ENCODE data around the gene GFPT2.

The GFPT2 gene

GRCh38 chr5:180346358-180346757 lies 6.8 kb downstream of the GFPT2 start:
- DNase-seq (ENCODE audit: low spot score): no peak
- Histone ChIP-seq H3K4me3 (no peak overlapping the region), H3K27ac (no peak overlapping the region)
- no peak for TF ChIP-seq CTCF (IDR thresholded peaks at IDR 0.05)

- TF ChIP-seq CTCF (IDR thresholded peaks at IDR 0.05): no peak
- DNase-seq (ENCODE audit: low spot score): no peak
- H3K4me3 ChIP-seq: no peak overlapping the region
- no peak overlapping the region for H3K27ac ChIP-seq
Observed at GRCh38 chr5:180345781-180346180, 7.4 kb downstream of the GFPT2 start.

- Histone ChIP-seq H3K4me3 (no peak overlapping the region), H3K27ac (no peak overlapping the region)
- TF ChIP-seq CTCF (IDR thresholded peaks at IDR 0.05): no peak
- no peak for DNase-seq (ENCODE audit: low spot score)
Observed at GRCh38 chr5:180345186-180345585, 8.0 kb downstream of the GFPT2 start.

- no peak for DNase-seq (ENCODE audit: low spot score)
- no peak for TF ChIP-seq CTCF (IDR thresholded peaks at IDR 0.05)
- Histone ChIP-seq H3K27ac (no peak overlapping the region), H3K4me3 (no peak overlapping the region)
Observed at GRCh38 chr5:180344696-180344999, 8.5 kb downstream of the GFPT2 start.

GRCh38 chr5:180343831-180344695 lies 9.1 kb downstream of the GFPT2 start:
- H3K27ac ChIP-seq: no peak overlapping the region
- DNase-seq (ENCODE audit: low spot score): no peak
- H3K4me3 ChIP-seq: no peak overlapping the region
- TF ChIP-seq CTCF (IDR thresholded peaks at IDR 0.05): no peak

- H3K27ac ChIP-seq: peak overlapping the region in 1 of 2 donors; percentile 38
- DNase-seq (ENCODE audit: low spot score): no peak
- no peak for TF ChIP-seq CTCF (IDR thresholded peaks at IDR 0.05)
- no peak overlapping the region for H3K4me3 ChIP-seq
Observed at GRCh38 chr5:180343110-180343830, 9.9 kb downstream of the GFPT2 start.

GRCh38 chr5:180341595-180341994 lies 11.5 kb downstream of the GFPT2 start:
- no peak overlapping the region for H3K27ac ChIP-seq
- no peak for DNase-seq (ENCODE audit: low spot score)
- TF ChIP-seq CTCF (IDR thresholded peaks at IDR 0.05): no peak
- H3K4me3 ChIP-seq: no peak overlapping the region
